ENCODE data around the gene TCP11.

- TF ChIP-seq POLR2AphosphoS5 (IDR thresholded peaks at IDR 0.05; ENCODE audit: borderline replicate concordance, low read depth, low read length) (no peak), EZH2 (IDR thresholded peaks at IDR 0.05) (no peak)
These were observed 24.5 kb upstream of the TCP11 start for GRCh38 chr6:35165630-35166071.
